Measurements from ENCODE around the gene MRPL40.

- TF ChIP-seq CTCF (conservative IDR thresholded peaks at IDR 0.05; ENCODE audit: low read length) (no peak), EZH2phosphoT487 (IDR thresholded peaks at IDR 0.05; ENCODE audit: borderline replicate concordance) (no peak)
These were observed 27.7 kb upstream of the MRPL40 start for GRCh38 chr22:19404676-19405075.

Data from Loucy (cell line).